ENCODE results near the gene PGBD1.
"Not testable (repeated sequence)": the region's sequence is repeated elsewhere in the genome, so short reads cannot be mapped to it uniquely, and the experiment has no call there.

The PGBD1 gene

DNA sequence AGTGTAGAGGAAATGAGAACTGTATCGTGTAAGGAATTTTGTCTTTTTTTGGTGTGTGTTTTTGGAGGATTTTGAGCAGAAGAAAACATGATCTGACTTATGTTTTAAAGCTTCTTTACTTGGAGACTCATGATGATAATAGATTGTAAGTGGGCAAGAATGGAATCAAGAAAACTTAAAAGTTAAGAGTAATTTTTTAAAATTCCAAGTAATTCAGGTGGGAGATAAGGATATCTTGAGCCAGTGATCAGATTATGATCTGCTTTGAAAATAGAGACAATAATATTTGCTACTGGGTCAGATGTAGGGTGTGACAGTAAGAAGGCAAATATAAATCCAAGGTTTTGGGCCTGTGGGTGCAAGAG, 13.7 kb upstream of the PGBD1 start:
- DNase-seq (ENCODE audit: low spot score), result no peak

- no peak for DNase-seq (ENCODE audit: low spot score)
These were observed 11.9 kb upstream of the PGBD1 start for GRCh38 chr6:28269492-28269891.

DNA sequence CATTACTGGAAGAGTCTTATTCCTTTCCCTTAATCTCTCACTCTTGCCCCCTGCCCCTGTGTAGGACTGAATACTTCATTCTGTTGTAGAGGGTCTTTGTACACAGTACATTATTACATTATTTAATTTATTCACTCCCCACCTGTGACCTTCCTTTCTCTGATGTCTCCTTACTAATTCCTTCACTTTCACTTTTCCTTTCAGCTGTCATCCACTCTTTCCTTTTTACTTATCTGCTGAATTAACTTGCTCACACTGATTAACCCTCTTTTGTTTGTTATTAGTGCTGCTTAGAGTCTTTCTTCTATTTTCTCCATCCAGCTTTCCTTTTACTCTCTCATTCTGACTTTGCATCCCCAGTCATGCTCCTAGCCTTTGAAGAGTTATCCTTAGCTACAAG, 6.5 kb upstream of the PGBD1 start:
- DNase-seq (ENCODE audit: low spot score), result no peak

DNA sequence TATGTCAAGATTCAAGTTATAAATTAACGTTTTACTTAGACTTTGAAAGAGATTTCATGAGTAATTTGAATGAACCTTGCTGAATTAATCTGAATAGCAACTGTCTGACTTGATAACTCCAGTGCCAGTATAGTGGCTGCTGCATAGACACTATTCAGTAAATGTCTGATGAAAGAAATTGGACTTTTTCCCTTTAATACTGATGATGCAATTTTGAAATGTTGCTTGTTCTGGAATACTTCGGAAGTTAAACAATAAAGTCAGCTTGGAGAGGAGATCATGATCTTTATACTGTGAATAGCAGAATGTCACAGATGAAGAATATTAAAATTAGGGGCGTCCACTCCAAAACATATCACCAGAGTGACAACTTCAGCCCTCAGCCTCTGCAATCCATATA, 3.6 kb upstream of the PGBD1 start:
- DNase-seq (ENCODE audit: low spot score), result no peak

- DNase-seq (ENCODE audit: low spot score), result peak; percentile 8
These were observed 631 bp upstream of the PGBD1 start for GRCh38 chr6:28280595-28281287.

- no peak for DNase-seq (ENCODE audit: low spot score)
These were observed 1.6 kb downstream of the PGBD1 start for GRCh38 chr6:28282926-28283325.

DNA sequence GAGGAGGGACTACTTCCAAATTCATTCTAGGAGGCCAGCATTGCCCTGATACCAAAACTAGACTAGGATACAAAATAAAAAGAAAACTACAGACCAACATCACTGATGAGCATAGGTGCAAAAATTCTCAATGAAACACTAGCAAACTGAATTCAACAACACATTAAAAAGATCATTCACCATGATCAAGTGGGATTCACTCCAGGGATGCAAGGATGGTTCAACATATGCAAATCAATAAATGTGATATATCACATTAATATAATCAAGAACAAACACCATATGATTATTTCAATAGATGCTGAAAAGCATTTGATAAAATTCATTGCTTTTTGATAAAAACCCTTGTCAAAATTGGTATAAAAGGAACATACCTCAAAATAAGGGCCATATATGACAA, 10.2 kb downstream of the PGBD1 start:
- DNase-seq (ENCODE audit: low spot score), result no peak

DNA sequence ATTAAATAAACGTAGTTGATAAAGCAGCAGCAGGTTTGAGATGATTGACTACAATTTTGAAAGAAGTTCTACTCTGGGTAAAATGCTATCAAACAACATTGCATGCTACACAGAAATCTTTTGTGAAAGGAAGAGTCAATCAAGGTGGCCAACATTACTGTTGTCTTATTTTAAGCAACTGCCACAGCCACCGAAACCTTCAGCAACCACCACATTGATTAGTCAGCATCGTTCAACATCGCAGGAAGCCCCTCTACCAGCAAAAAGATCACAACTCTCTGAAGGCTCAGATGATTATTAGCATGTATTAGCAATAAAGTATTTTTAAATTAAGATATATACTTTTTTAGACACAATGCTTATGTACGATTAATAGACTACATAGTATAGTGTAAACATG, 14.0 kb downstream of the PGBD1 start:
- DNase-seq (ENCODE audit: low spot score), result no peak

GRCh38 chr6:28296520-28297060, 15.2 kb downstream of the PGBD1 start:
- no peak for DNase-seq (ENCODE audit: low spot score)

DNA sequence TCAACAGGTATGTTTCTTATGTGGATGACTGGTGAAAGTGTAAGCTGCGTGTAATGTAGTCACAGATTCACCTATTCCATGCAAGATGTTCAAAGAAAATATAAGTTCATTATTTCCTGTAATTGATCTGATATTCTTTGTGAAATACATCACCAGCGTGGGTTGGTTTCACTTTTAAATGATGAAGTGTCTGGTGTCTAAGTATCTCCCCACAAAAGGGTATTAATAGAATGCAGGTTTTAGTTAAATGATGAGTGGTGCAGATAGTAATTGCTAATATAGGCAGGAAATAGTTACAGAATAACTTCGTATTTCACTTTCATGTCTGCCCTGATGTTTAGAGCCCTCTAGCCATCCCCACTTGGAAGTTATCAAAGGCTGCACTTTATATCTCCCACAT, 22.2 kb downstream of the PGBD1 start:
- no peak for DNase-seq (ENCODE audit: low spot score)

- not testable (repeated sequence) for DNase-seq (ENCODE audit: low spot score)
These were observed 25.0 kb downstream of the PGBD1 start for GRCh38 chr6:28306363-28306762.

- DNase-seq (ENCODE audit: low spot score), result no peak
These were observed 29.9 kb downstream of the PGBD1 start for GRCh38 chr6:28311139-28311823.

DNA sequence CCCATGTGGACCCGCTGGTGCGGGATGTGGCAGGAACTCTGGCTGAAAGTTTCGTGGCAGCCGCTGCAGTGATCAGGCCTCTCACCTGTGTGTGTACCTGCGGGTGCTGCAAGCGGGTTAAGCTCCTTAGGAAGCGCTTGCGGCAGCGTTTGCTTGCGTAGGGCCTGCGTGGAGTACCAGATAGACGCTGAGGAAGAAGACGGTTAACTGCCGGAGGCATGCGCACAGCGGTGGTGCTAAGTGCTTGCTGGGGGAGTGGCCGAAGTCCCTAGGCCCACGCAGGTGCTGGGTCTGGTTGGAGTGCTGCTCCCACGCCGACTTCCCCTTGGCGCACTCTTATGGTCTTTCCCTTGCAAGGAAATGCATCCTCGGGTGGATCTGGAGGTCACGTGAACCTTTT, 31.6 kb downstream of the PGBD1 start:
- no peak for DNase-seq (ENCODE audit: low spot score)

- no peak for DNase-seq (ENCODE audit: low spot score)
These were observed 34.3 kb downstream of the PGBD1 start for GRCh38 chr6:28315628-28316027.

DNA sequence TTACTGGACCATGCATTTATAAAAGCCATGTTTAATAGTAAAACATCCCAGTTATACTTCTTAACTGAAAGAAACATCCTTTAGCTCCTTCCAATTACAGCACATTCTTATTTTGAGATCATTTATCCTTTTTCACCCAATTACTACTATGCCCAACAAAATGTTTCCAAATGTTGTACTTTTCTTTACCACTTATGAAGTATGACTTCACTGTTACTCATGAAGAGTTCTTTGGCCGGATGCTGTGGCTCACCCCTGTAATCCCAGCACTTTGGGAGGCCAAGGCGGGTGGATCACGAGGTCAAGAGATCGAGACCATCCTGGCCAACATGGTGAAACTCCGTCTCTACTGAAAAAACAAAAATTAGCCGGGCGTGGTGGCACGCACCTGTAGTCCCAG, 36.5 kb downstream of the PGBD1 start:
- DNase-seq (ENCODE audit: low spot score), result not testable (repeated sequence)

- DNase-seq (ENCODE audit: low spot score), result no peak
These were observed 41.3 kb downstream of the PGBD1 start for GRCh38 chr6:28322661-28323060.

DNA sequence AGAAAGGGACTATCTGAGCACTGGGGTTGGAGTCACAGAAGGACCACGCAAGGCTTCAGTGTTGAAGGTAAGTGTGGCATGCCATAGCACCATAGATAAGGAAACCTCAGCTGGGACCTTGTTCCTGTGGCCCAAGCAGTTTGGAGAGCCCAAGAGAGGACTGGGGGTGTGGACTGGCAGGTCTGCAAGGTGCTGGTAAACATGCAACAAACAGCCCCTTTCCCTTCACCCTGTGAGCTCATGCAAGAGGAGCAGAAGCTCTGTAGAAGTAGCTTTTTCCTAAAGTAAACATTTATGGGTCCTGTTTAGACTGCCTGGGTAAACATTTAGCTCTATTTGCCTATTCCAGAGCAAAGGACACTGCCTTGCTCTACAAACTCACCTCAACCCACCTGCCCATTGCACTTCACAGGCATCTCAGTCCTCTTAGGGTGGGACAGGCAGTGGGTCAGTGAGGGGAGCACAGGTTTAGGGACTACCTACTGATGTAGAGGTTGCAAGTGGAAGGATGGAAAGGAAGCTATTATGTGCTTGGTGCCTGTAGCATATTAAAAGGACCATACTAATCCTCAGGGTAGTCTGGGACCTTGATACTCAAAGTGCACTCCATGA, 42.5 kb downstream of the PGBD1 start:
- DNase-seq (ENCODE audit: low spot score), result no peak

GRCh38 chr6:28326371-28326948, 45.1 kb downstream of the PGBD1 start:
- no peak for DNase-seq (ENCODE audit: low spot score)

DNA sequence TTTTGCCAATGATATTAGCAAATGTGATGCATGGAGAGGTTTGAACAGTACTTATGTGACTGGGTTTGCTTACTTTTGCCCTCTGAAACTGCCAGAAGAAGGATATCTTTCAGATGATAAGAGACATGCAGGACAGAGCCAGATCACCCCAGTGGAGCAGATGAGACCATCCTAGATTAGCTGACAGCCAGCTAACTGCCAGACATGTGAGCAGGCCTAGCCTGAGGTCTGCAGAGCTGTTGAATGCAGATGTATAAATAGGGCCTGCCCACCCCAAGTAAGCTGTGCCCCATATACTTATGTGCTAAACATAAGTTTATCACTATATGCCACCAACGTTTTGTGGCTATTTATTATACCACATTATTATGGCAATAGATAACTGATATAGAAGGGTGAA, 48.7 kb downstream of the PGBD1 start:
- no peak for DNase-seq (ENCODE audit: low spot score)

GRCh38 chr6:28333047-28333446, 51.7 kb downstream of the PGBD1 start:
- no peak for DNase-seq (ENCODE audit: low spot score)

DNA sequence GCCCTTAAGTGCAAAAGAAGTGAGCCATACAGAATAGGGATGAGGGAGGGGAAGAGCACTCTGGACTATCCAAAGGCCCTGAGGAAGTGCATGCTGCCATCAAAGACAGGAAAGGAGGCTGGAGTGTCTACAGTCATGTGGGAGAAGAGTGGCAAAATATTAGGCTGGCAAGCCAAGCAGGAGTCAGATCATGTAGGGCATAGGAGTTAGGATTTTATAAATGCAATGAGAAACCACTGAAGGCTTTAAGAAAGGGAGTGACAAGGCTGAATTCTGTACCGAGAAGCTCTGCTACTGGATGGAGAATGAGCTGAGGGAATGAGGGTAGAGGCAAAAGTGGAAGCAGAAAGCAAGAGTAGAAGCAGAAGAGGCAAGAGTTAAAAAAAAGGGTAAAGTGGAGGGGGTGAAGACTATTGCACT, 52.2 kb downstream of the PGBD1 start:
- DNase-seq (ENCODE audit: low spot score), result no peak

DNA sequence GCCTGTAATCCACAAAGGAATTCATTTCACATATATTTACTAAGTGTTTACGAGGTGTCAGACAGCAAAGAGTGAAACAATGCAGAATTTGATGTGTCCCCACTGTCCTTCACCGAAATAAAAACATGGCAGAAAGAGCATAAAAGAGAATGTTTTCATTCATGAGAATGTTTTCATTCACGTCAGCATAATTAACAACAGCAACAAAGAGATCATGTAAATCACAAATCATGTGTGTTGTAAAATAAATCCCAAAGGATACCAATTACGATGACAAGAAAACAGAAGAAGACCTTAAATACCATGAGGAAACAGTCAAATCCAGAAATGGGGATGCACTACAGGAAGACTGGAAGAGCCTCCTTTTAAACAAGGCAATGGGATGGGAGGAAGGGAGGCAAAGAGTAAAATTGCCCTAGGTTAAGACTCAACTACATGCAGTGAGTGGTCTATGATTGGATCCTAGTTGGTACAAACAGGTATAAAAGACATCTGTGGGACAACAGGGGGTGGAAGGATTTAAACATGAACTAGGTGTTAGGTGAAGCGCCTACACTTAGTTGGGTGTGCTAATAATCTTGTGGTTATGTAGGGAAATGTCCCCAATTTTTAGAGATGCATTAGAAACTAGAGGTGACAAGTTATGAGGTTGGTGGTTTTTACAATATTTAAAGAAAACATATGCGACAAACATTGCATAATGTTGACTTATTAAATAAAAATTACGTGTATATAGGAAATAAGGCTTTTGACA, 53.1 kb downstream of the PGBD1 start:
- DNase-seq (ENCODE audit: low spot score), result no peak

Data from cerebellar cortex (tissue), 1 donor.